Body of pancreas (tissue), 4 donors: ENCODE measurements around the gene SERPINA1.
"Not testable (repeated sequence)": the region's sequence is repeated elsewhere in the genome, so short reads cannot be mapped to it uniquely, and the experiment has no call there.

Experiments
- POLR2A ChIP-seq, 3 donors: fragments of 450-650 bp; IDR thresholded peaks; one replicate each; pipeline ENCODE4 v1.6.1; 2016; ENCODE audit warnings: antibody characterized with exemption in 3 of 3, mild to moderate bottlenecking in 2 of 3
- TF ChIP-seq, protein P1 (sequence below), 7 experiments: fragments of 450-650 bp in 4 of 7; fragments of 200-600 bp in 3 of 7; sonication (generic) in 3 of 7; IDR thresholded peaks; one replicate each; pipeline ENCODE4 v1.5.1; 2016 to 2019; ENCODE audit warnings: antibody characterized with exemption in 7 of 7

DNA sequence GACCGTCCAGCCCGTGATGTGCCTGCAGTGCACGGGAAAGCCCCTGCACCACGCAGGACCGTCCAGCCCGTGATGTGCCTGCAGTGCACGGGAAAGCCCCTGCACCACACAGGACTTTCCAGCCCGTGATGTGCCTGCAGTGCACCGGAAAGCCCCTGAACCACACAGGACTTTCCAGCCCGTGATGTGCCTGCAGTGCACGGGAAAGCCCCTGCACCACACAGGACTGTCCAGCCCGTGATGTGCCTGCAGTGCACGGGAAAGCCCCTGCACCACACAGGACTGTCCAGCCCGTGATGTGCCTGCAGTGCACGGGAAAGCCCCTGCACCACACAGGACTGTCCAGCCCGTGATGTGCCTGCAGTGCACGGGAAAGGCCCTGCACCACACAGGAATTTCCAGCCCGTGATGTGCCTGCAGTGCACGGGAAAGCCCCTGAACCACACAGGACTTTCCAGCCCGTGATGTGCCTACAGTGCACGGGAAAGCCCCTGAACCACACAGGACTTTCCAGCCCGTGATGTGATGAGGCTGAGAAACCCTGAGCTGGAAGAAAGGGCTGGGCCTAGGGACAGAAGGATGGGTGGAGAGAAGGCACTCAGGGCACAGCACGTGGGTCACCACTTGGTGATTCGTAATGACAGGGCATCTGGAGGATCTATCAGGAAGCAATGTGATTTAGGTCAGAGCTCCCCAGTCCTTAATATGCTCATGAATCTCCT lies 42.2 kb downstream of the SERPINA1 start:
- TF ChIP-seq, protein P1, sequence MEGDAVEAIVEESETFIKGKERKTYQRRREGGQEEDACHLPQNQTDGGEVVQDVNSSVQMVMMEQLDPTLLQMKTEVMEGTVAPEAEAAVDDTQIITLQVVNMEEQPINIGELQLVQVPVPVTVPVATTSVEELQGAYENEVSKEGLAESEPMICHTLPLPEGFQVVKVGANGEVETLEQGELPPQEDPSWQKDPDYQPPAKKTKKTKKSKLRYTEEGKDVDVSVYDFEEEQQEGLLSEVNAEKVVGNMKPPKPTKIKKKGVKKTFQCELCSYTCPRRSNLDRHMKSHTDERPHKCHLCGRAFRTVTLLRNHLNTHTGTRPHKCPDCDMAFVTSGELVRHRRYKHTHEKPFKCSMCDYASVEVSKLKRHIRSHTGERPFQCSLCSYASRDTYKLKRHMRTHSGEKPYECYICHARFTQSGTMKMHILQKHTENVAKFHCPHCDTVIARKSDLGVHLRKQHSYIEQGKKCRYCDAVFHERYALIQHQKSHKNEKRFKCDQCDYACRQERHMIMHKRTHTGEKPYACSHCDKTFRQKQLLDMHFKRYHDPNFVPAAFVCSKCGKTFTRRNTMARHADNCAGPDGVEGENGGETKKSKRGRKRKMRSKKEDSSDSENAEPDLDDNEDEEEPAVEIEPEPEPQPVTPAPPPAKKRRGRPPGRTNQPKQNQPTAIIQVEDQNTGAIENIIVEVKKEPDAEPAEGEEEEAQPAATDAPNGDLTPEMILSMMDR (IDR thresholded peaks at IDR 0.05) = not testable (repeated sequence)
- TF ChIP-seq POLR2A (IDR thresholded peaks at IDR 0.05) = not testable (repeated sequence)
